HepG2 (cell line): Measurements from ENCODE around the gene ALKBH2.
"Not testable (repeated sequence)": the region's sequence is repeated elsewhere in the genome, so short reads cannot be mapped to it uniquely, and the experiment has no call there.

Experiments
- NFE2L2 ChIP-seq: fragments of 150-350 bp; IDR thresholded peaks from 2 replicates; pipeline ENCODE4 v1.6.1; 2014; ENCODE audit warnings: low read length
- SRSF1 ChIP-seq: fragments of 200-400 bp; formaldehyde crosslinking; optimal IDR thresholded peaks from 2 replicates; pipeline ENCODE3; 2017; ENCODE audit warnings: mild to moderate bottlenecking, low read depth, low read length, moderate library complexity
- ZNF24 ChIP-seq: fragments of 450-650 bp; IDR thresholded peaks from 2 replicates; pipeline ENCODE4 v1.6.1; 2017; ENCODE audit warnings: antibody characterized with exemption, mild to moderate bottlenecking
- ZNF761 ChIP-seq: sonication (generic); formaldehyde crosslinking; conservative IDR thresholded peaks from 2 replicates; pipeline ENCODE4 v1.4.0; 2020; ENCODE audit warnings: mild to moderate bottlenecking, missing genetic modification reagents
- TF ChIP-seq, protein P1 (sequence below): fragments of 450-650 bp; IDR thresholded peaks from 2 replicates; pipeline ENCODE4 v1.6.1; 2016
- TF ChIP-seq, protein P2 (sequence below): sonication (generic); formaldehyde crosslinking; conservative IDR thresholded peaks from 2 replicates; pipeline ENCODE4 v1.8.1; 2023; ENCODE audit warnings: missing genetic modification reagents
- TF ChIP-seq, protein P3 (sequence below): sonication (generic); formaldehyde crosslinking; IDR thresholded peaks from 2 replicates; pipeline ENCODE4 v1.8.1; 2023; ENCODE audit warnings: mild to moderate bottlenecking, inconsistent platforms, moderate library complexity, missing genetic modification reagents, borderline replicate concordance
- TF ChIP-seq, protein P4 (sequence below): sonication (generic); formaldehyde crosslinking; IDR thresholded peaks from 2 replicates; pipeline ENCODE4 v1.5.0; 2020; ENCODE audit warnings: mild to moderate bottlenecking, missing genetic modification reagents, moderate library complexity
- TF ChIP-seq, protein P5 (sequence below): sonication (generic); formaldehyde crosslinking; conservative IDR thresholded peaks from 2 replicates; pipeline ENCODE4 v1.4.0; 2020; ENCODE audit warnings: missing genetic modification reagents

DNA sequence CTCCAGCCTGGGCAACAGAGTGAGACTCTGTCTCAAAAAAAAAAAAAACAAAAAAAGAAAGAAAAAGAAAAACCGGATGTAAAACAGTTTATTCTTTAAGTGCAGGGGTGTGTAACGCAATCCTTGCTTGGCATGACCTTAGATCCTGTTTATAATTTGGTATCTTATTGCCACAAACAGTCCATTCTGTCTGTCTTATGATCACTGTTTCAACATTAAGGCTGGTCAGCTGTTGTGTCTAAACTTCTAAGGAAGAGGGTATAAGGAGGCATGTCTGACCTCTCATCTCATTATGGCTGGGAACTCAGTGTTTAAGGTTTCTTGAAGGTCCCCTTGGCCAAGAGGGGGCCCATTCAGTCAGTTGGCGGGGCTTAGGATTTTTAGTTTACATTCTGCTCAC lies 44.6 kb downstream of the ALKBH2 start:
- TF ChIP-seq, protein P1, sequence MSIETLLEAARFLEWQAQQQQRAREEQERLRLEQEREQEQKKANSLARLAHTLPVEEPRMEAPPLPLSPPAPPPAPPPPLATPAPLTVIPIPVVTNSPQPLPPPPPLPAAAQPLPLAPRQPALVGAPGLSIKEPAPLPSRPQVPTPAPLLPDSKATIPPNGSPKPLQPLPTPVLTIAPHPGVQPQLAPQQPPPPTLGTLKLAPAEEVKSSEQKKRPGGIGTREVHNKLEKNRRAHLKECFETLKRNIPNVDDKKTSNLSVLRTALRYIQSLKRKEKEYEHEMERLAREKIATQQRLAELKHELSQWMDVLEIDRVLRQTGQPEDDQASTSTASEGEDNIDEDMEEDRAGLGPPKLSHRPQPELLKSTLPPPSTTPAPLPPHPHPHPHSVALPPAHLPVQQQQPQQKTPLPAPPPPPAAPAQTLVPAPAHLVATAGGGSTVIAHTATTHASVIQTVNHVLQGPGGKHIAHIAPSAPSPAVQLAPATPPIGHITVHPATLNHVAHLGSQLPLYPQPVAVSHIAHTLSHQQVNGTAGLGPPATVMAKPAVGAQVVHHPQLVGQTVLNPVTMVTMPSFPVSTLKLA = not testable (repeated sequence)
- TF ChIP-seq, protein P2, sequence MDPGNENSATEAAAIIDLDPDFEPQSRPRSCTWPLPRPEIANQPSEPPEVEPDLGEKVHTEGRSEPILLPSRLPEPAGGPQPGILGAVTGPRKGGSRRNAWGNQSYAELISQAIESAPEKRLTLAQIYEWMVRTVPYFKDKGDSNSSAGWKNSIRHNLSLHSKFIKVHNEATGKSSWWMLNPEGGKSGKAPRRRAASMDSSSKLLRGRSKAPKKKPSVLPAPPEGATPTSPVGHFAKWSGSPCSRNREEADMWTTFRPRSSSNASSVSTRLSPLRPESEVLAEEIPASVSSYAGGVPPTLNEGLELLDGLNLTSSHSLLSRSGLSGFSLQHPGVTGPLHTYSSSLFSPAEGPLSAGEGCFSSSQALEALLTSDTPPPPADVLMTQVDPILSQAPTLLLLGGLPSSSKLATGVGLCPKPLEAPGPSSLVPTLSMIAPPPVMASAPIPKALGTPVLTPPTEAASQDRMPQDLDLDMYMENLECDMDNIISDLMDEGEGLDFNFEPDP = not testable (repeated sequence)
- TF ChIP-seq ZNF761, ZNF24, SRSF1, NFE2L2: not testable (repeated sequence)
- TF ChIP-seq, protein P3, sequence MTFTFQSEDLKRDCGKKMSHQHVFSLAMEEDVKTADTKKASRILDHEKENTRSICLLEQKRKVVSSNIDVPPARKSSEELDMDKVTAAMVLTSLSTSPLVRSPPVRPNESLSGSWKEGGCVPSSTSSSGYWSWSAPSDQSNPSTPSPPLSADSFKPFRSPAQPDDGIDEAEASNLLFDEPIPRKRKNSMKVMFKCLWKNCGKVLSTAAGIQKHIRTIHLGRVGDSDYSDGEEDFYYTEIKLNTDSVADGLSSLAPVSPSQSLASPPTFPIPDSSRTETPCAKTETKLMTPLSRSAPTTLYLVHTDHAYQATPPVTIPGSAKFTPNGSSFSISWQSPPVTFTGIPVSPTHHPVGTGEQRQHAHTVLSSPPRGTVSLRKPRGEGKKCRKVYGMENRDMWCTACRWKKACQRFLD (CRISPR knock-in tag) = not testable (repeated sequence)
- TF ChIP-seq, protein P4, sequence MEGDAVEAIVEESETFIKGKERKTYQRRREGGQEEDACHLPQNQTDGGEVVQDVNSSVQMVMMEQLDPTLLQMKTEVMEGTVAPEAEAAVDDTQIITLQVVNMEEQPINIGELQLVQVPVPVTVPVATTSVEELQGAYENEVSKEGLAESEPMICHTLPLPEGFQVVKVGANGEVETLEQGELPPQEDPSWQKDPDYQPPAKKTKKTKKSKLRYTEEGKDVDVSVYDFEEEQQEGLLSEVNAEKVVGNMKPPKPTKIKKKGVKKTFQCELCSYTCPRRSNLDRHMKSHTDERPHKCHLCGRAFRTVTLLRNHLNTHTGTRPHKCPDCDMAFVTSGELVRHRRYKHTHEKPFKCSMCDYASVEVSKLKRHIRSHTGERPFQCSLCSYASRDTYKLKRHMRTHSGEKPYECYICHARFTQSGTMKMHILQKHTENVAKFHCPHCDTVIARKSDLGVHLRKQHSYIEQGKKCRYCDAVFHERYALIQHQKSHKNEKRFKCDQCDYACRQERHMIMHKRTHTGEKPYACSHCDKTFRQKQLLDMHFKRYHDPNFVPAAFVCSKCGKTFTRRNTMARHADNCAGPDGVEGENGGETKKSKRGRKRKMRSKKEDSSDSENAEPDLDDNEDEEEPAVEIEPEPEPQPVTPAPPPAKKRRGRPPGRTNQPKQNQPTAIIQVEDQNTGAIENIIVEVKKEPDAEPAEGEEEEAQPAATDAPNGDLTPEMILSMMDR (CRISPR knock-in tag) = not testable (repeated sequence)
- TF ChIP-seq, protein P5, sequence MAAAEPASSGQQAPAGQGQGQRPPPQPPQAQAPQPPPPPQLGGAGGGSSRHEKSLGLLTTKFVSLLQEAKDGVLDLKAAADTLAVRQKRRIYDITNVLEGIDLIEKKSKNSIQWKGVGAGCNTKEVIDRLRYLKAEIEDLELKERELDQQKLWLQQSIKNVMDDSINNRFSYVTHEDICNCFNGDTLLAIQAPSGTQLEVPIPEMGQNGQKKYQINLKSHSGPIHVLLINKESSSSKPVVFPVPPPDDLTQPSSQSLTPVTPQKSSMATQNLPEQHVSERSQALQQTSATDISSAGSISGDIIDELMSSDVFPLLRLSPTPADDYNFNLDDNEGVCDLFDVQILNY (CRISPR knock-in tag) = not testable (repeated sequence)
